KBM-7 (cell line): ENCODE data around the gene RHOF.

ENCODE experiments used
- DNase-seq: peaks from one replicate; pipeline ENCODE4 v3.0.0-alpha.2; 2015
- in situ Hi-C: fragments of 300-500 bp; cut with MboI; formaldehyde crosslinking; loops from 2 replicates; pipeline ENCODE4 v1.14.3; 2020; ENCODE audit warnings: low sequenced_read_pairs, low pct_unique_long_range_greater_than_20kb, mixed read lengths

RHOF gene

GRCh38 chr12:121793440-121793837 lies at the start of gene RHOF:
RHOF (minus strand) TSS chr12:121793688; CDS start chr12:121793633, 55 bp downstream.
- in situ Hi-C loops, result no loop called here
- no peak for DNase-seq

- in situ Hi-C loops, result no loop called here
- DNase-seq, result no peak
These were observed 46.7 kb upstream of the RHOF start for GRCh38 chr12:121839993-121840761.

GRCh38 chr12:121839106-121839992 lies 45.9 kb upstream of the RHOF start:
- in situ Hi-C loops, result no loop called here
- peak; percentile 100 for DNase-seq

GRCh38 chr12:121838126-121838525 lies 44.6 kb upstream of the RHOF start:
- in situ Hi-C loops, result no loop called here
- DNase-seq, result no peak

GRCh38 chr12:121837680-121838079 lies 44.2 kb upstream of the RHOF start:
- in situ Hi-C loops, result no loop called here
- no peak for DNase-seq

- in situ Hi-C loops, result no loop called here
- DNase-seq, result no peak
These were observed 38.2 kb upstream of the RHOF start for GRCh38 chr12:121831571-121832245.

- in situ Hi-C loops, result no loop called here
- no peak for DNase-seq
These were observed 37.2 kb upstream of the RHOF start for GRCh38 chr12:121830588-121831265.

- in situ Hi-C loops, result no loop called here
- no peak for DNase-seq
These were observed 36.6 kb upstream of the RHOF start for GRCh38 chr12:121830134-121830533.

- in situ Hi-C loops, result no loop called here
These were observed 35.9 kb upstream of the RHOF start for GRCh38 chr12:121829250-121829918.

GRCh38 chr12:121828826-121829225 lies 35.3 kb upstream of the RHOF start:
- in situ Hi-C loops, result no loop called here

More at GRCh38 chr12:121829250-121829918, 35.9 kb upstream of the RHOF start:
- no peak for DNase-seq

GRCh38 chr12:121828306-121828705 lies 34.8 kb upstream of the RHOF start:
- no peak for DNase-seq
- in situ Hi-C loops, result no loop called here

More at GRCh38 chr12:121828826-121829225, 35.3 kb upstream of the RHOF start:
- no peak for DNase-seq

- DNase-seq, result no peak
- in situ Hi-C loops, result no loop called here
These were observed 34.0 kb upstream of the RHOF start for GRCh38 chr12:121827351-121828099.

GRCh38 chr12:121826318-121827150 lies 33.0 kb upstream of the RHOF start:
- no peak for DNase-seq
- in situ Hi-C loops, result no loop called here

- in situ Hi-C loops, result no loop called here
- DNase-seq, result no peak
These were observed 31.6 kb upstream of the RHOF start for GRCh38 chr12:121825041-121825523.

- no peak for DNase-seq
- in situ Hi-C loops, result no loop called here
These were observed 30.2 kb upstream of the RHOF start for GRCh38 chr12:121823727-121824115.

GRCh38 chr12:121823101-121823726 lies 29.7 kb upstream of the RHOF start:
- DNase-seq, result no peak
- in situ Hi-C loops, result no loop called here
